ENCODE results near the gene ARHGAP27.

The ARHGAP27 gene

GRCh38 chr17:45376171-45377005 is 56.3 kb downstream of the ARHGAP27 start:
- no peak for DNase-seq (ENCODE audit: low read depth)
- TF ChIP-seq CTCF (conservative IDR thresholded peaks at IDR 0.05; ENCODE audit: low read length) = no peak
- no peak overlapping the region for H3K4me3 ChIP-seq (ENCODE audit: low read length)

- H3K4me3 ChIP-seq (ENCODE audit: low read length) = no peak overlapping the region
- TF ChIP-seq CTCF (conservative IDR thresholded peaks at IDR 0.05; ENCODE audit: low read length) = no peak
Observed at GRCh38 chr17:45374501-45374900, 58.2 kb downstream of the ARHGAP27 start.

GRCh38 chr17:45372325-45372869 is 60.3 kb downstream of the ARHGAP27 start:
- peak; percentile 16 for DNase-seq (ENCODE audit: low read depth)
- no peak overlapping the region; the same call in 1 of the 2 replicates for H3K4me3 ChIP-seq (ENCODE audit: low read length)
- no peak for TF ChIP-seq CTCF (conservative IDR thresholded peaks at IDR 0.05; ENCODE audit: low read length)

More at GRCh38 chr17:45374501-45374900, 58.2 kb downstream of the ARHGAP27 start:
- no peak for DNase-seq (ENCODE audit: low read depth)

GRCh38 chr17:45371414-45372324 is 61.0 kb downstream of the ARHGAP27 start:
- DNase-seq (ENCODE audit: low read depth) = peak; percentile 98
- peak overlapping the region; percentile 30 for H3K4me3 ChIP-seq (ENCODE audit: low read length)
- TF ChIP-seq CTCF (conservative IDR thresholded peaks at IDR 0.05; ENCODE audit: low read length) = peak; percentile 35

GRCh38 chr17:45370949-45371413 is 61.7 kb downstream of the ARHGAP27 start:
- H3K4me3 ChIP-seq (ENCODE audit: low read length) = no peak overlapping the region
- TF ChIP-seq CTCF (conservative IDR thresholded peaks at IDR 0.05; ENCODE audit: low read length) = no peak
- no peak for DNase-seq (ENCODE audit: low read depth)

GRCh38 chr17:45369421-45369820 is 63.2 kb downstream of the ARHGAP27 start:
- H3K4me3 ChIP-seq (ENCODE audit: low read length) = no peak overlapping the region
- DNase-seq (ENCODE audit: low read depth) = no peak
- no peak for TF ChIP-seq CTCF (conservative IDR thresholded peaks at IDR 0.05; ENCODE audit: low read length)
